Measurements from ENCODE around the gene SMCO3.

Gene SMCO3

GRCh38 chr12:14814014-14814413 is at the start of gene SMCO3:
Gene SMCO3 (minus strand): TSS chr12:14814182. CDS start chr12:14806680, 7,502 bp downstream.
- H3K4me3 Mint-ChIP-seq = no peak within 1 kb of the TSS

GRCh38 chr12:14860490-14860889 is 46.5 kb upstream of the SMCO3 start:
- H3K27ac Mint-ChIP-seq = no peak overlapping the region
- peaks cover 13% of the 10 kb centered on the region for H3K4me1 Mint-ChIP-seq (ENCODE audit: low read depth)
- no peaks in the 10 kb centered on the region for H3K27me3 Mint-ChIP-seq
- H3K36me3 Mint-ChIP-seq (ENCODE audit: low read depth) = no peaks in the 10 kb centered on the region
- intact Hi-C loops (cut with micrococcal nuclease) = no loop called here
- no peak overlapping the region for H3K4me3 Mint-ChIP-seq
- H3K9me3 Mint-ChIP-seq = peaks cover 21% of the 10 kb centered on the region

More at GRCh38 chr12:14814014-14814413, at the start of gene SMCO3:
- Mint-ChIP-seq H3K4me1 (ENCODE audit: low read depth) (peaks cover 7% of the 10 kb centered on the region), H3K9me3 (no peaks in the 10 kb centered on the region), H3K27me3 (peaks cover 2% of the 10 kb centered on the region), H3K27ac (no peak within 1 kb of the TSS), H3K36me3 (ENCODE audit: low read depth) (no peaks in the 10 kb centered on the region)
- intact Hi-C loops (cut with micrococcal nuclease) = no loop called here

DNA sequence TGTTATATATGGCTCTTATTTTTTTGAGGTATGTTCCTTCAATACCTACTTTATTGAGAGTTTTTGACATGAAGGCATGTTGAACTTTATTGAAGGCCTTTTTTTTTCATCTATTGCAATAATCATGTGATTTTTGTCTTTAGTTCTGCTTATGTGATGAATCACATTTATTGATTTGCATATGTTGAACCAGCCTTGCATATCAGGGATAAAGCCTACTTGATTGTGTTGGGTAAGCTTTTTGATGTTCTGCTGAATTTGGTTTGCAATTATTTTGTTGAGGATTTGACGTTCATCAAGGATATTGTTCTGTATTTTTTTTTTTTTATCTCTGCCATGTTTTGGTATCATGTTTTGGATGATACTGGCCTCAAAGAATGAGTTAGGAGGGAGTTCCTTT is 44.5 kb upstream of the SMCO3 start:
- Mint-ChIP-seq H3K4me1 (ENCODE audit: low read depth) (peaks cover 13% of the 10 kb centered on the region), H3K27ac (no peak overlapping the region), H3K4me3 (no peak overlapping the region), H3K36me3 (ENCODE audit: low read depth) (no peaks in the 10 kb centered on the region), H3K27me3 (no peaks in the 10 kb centered on the region), H3K9me3 (peaks cover 21% of the 10 kb centered on the region)
- intact Hi-C loops (cut with micrococcal nuclease) = no loop called here

- Mint-ChIP-seq H3K27me3 (no peaks in the 10 kb centered on the region), H3K36me3 (ENCODE audit: low read depth) (no peaks in the 10 kb centered on the region), H3K4me1 (ENCODE audit: low read depth) (peaks cover 13% of the 10 kb centered on the region), H3K9me3 (peaks cover 8% of the 10 kb centered on the region), H3K27ac (no peak overlapping the region), H3K4me3 (no peak overlapping the region)
- intact Hi-C loops (cut with micrococcal nuclease) = no loop called here
Measured at GRCh38 chr12:14854586-14855183, 40.7 kb upstream of the SMCO3 start.

DNA sequence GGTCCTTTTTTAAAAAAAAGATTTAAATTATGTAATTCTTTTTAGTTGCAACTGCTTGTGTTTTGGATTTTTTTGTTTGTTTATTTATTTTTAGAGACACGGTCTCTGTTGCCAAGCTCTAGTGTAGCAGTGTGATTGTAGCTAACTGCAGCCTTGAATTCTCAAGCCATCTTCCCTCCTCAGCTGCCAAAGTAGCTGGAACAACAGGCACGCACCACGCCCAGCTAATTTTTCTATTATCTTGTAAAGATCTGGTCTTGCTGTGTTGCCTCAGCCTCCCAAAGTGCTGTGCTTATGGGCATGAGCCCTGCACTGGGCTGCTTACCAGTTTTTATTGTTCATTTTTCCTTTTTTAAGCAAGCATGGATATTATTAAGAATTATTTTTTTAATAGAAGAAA is 40.0 kb upstream of the SMCO3 start:
- peaks cover 1% of the 10 kb centered on the region for H3K9me3 Mint-ChIP-seq
- H3K27me3 Mint-ChIP-seq = no peaks in the 10 kb centered on the region
- H3K4me1 Mint-ChIP-seq (ENCODE audit: low read depth) = peaks cover 13% of the 10 kb centered on the region
- intact Hi-C loops (cut with micrococcal nuclease) = no loop called here
- H3K27ac Mint-ChIP-seq = no peak overlapping the region
- H3K4me3 Mint-ChIP-seq = no peak overlapping the region
- H3K36me3 Mint-ChIP-seq (ENCODE audit: low read depth) = no peaks in the 10 kb centered on the region

GRCh38 chr12:14852880-14853279 is 38.9 kb upstream of the SMCO3 start:
- H3K27ac Mint-ChIP-seq = no peak overlapping the region
- intact Hi-C loops (cut with micrococcal nuclease) = no loop called here
- H3K27me3 Mint-ChIP-seq = no peaks in the 10 kb centered on the region
- H3K4me3 Mint-ChIP-seq = no peak overlapping the region
- H3K4me1 Mint-ChIP-seq (ENCODE audit: low read depth) = peaks cover 5% of the 10 kb centered on the region
- no peaks in the 10 kb centered on the region for H3K9me3 Mint-ChIP-seq
- no peaks in the 10 kb centered on the region for H3K36me3 Mint-ChIP-seq (ENCODE audit: low read depth)

DNA sequence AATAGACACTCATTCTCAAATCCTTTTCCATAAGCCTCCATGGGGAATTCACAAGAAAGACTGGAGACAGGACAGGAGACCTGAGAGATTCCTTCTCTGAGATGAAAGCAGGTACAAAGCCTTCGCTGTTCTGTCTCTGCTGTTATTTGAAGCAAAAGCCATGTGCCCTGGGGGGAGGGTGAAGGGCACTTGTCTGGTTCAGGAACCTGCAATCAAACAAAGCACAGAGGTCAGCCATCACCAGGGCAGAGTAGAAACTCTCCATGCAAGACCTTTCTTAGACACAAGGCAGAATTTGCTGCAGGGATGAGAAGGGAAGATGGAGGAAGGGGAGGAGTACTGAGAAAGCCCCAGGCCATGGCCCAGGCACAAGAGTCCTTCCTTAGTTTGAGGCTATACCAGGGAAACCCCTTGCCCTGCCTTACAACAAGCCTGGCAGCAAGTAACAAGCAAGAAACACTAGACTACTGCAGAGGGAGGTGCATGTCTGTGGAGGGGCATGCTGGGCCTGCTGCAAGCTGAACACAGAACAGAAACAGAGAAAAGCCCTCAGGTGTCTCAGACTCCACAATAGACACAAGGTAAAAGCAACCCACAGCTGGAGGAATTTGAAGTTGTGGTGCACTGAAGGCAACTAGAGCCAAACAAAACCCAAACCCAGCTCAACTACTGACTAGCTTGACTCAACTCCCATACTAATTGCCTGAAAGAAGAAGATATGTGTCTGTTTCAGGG is 37.1 kb upstream of the SMCO3 start:
- Mint-ChIP-seq H3K36me3 (ENCODE audit: low read depth) (no peaks in the 10 kb centered on the region), H3K27me3 (no peaks in the 10 kb centered on the region), H3K9me3 (no peaks in the 10 kb centered on the region), H3K4me3 (no peak overlapping the region), H3K27ac (no peak overlapping the region), H3K4me1 (ENCODE audit: low read depth) (no peaks in the 10 kb centered on the region)
- intact Hi-C loops (cut with micrococcal nuclease) = no loop called here

GRCh38 chr12:14849661-14850060 is 35.7 kb upstream of the SMCO3 start:
- H3K27ac Mint-ChIP-seq = no peak overlapping the region
- intact Hi-C loops (cut with micrococcal nuclease) = loop anchor here (5.0 to 10.0 kb wide), 4 partner anchors 93 to 418 kb away; partner anchors contain the start of gene RERG

GRCh38 chr12:14846876-14847580 is 33.0 kb upstream of the SMCO3 start:
- Mint-ChIP-seq H3K4me1 (ENCODE audit: low read depth) (peaks cover 6% of the 10 kb centered on the region), H3K9me3 (no peaks in the 10 kb centered on the region), H3K36me3 (ENCODE audit: low read depth) (no peaks in the 10 kb centered on the region), H3K4me3 (no peak overlapping the region), H3K27me3 (no peaks in the 10 kb centered on the region), H3K27ac (no peak overlapping the region)
- intact Hi-C loops (cut with micrococcal nuclease) = loop anchor here (5.0 to 10.0 kb wide), 4 partner anchors 95 to 420 kb away; partner anchors contain the start of gene RERG

More at GRCh38 chr12:14849661-14850060, 35.7 kb upstream of the SMCO3 start:
- H3K9me3 Mint-ChIP-seq = no peaks in the 10 kb centered on the region
- H3K4me3 Mint-ChIP-seq = no peak overlapping the region
- H3K36me3 Mint-ChIP-seq (ENCODE audit: low read depth) = no peaks in the 10 kb centered on the region
- H3K27me3 Mint-ChIP-seq = no peaks in the 10 kb centered on the region
- peaks cover 6% of the 10 kb centered on the region for H3K4me1 Mint-ChIP-seq (ENCODE audit: low read depth)

DNA sequence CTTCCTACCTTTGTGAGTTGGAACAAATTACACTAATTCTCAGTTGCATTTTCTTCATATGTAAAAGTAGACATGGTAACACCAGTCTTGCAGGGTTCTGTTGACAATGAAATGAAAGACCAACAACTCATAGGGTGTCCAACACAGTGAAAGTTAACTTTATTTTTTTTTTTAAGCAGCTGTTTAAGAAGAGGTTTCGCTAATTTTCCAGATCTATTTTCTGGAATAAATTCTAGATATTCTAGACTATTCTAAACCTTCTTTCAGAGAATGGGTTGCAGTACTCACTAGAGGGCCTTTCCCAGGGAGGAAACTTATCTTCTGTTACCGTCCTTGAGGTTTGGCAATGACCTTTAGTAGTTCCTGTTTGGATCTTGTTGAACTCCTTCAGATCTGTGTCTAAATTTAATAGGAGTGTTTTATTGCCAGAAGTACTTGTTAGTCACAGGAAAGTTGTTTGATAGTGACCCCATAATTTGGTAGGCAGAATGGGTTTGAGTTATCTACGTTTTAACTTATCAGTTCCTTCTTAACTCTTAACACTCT is 32.1 kb upstream of the SMCO3 start:
- no peak overlapping the region for H3K4me3 Mint-ChIP-seq
- no peaks in the 10 kb centered on the region for H3K27me3 Mint-ChIP-seq
- no peak overlapping the region for H3K27ac Mint-ChIP-seq
- intact Hi-C loops (cut with micrococcal nuclease) = loop anchor here (5.0 to 10.0 kb wide), 4 partner anchors 96 to 421 kb away; partner anchors contain the start of gene RERG
- H3K36me3 Mint-ChIP-seq (ENCODE audit: low read depth) = no peaks in the 10 kb centered on the region
- H3K9me3 Mint-ChIP-seq = no peaks in the 10 kb centered on the region
- peaks cover 6% of the 10 kb centered on the region for H3K4me1 Mint-ChIP-seq (ENCODE audit: low read depth)

- Mint-ChIP-seq H3K27me3 (no peaks in the 10 kb centered on the region), H3K36me3 (ENCODE audit: low read depth) (no peaks in the 10 kb centered on the region), H3K9me3 (no peaks in the 10 kb centered on the region), H3K4me3 (no peak overlapping the region), H3K27ac (peak overlapping the region; percentile 57), H3K4me1 (ENCODE audit: low read depth) (peaks cover 6% of the 10 kb centered on the region)
- intact Hi-C loops (cut with micrococcal nuclease) = loop anchor here (1.0 to 10.0 kb wide), 5 partner anchors 97 to 422 kb away; partner anchors contain the start of gene RERG
Measured at GRCh38 chr12:14845350-14845750, 31.4 kb upstream of the SMCO3 start.

DNA sequence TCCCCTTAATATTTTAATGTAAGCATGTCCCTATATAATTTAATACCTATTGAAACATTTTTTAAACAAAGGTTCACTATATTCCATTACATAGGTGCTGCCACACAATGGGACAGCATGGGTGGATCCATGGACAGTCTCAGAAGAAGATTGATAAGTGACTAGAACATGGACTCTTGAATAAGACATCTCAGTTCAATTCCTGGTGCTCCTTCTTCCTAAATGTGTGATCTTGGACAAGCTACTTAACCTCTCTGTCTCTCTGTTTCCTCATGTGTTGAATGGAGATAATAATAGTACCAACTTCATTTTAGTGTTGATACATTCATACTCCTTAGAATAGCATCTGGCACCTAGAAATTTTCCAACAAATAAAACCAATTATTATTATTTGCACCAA is 30.4 kb upstream of the SMCO3 start:
- no peaks in the 10 kb centered on the region for H3K36me3 Mint-ChIP-seq (ENCODE audit: low read depth)
- H3K27ac Mint-ChIP-seq = no peak overlapping the region
- intact Hi-C loops (cut with micrococcal nuclease) = loop anchor here (10.0 kb wide), 1 partner anchor 380 kb away; the partner anchor contains the start of gene RERG

GRCh38 chr12:14843425-14843887 is 29.5 kb upstream of the SMCO3 start, which contains the start of gene ART4:
Gene ART4 (minus strand): TSS chr12:14843526. CDS start chr12:14843113, 413 bp downstream.
- H3K4me1 Mint-ChIP-seq (ENCODE audit: low read depth) = peaks cover 6% of the 10 kb centered on the region
- H3K36me3 Mint-ChIP-seq (ENCODE audit: low read depth) = no peaks in the 10 kb centered on the region
- H3K4me3 Mint-ChIP-seq = no peak within 1 kb of the TSS
- intact Hi-C loops (cut with micrococcal nuclease) = loop anchor here (10.0 kb wide), 1 partner anchor 381 kb away; the partner anchor contains the start of gene RERG
- H3K9me3 Mint-ChIP-seq = no peaks in the 10 kb centered on the region
- no peaks in the 10 kb centered on the region for H3K27me3 Mint-ChIP-seq
- no peak within 1 kb of the TSS for H3K27ac Mint-ChIP-seq

More for the DNA sequence above, 30.4 kb upstream of the SMCO3 start:
- Mint-ChIP-seq H3K27me3 (no peaks in the 10 kb centered on the region), H3K4me3 (no peak overlapping the region), H3K4me1 (ENCODE audit: low read depth) (peaks cover 6% of the 10 kb centered on the region), H3K9me3 (no peaks in the 10 kb centered on the region)

All from dendritic cell treated with granulocyte-macrophage colony-stimulating factor and Interleukin-4, amounts not matched to agents 40 ng/mL and 50 ng/mL, for 4 days (primary cell).